NCI-H187 treated with DMSO at 0.1 percent for 48 hours (cell line): Measurements from ENCODE around the gene KCNJ15.

Experiments
- DNase-seq: peaks from one replicate; lab custom pipeline; 2025; lab: John Stamatoyannopoulos, UW

KCNJ15 gene

GRCh38 chr21:38267991-38268863 lies 11.4 kb downstream of the KCNJ15 start:
- DNase-seq = no peak

GRCh38 chr21:38268864-38269575 lies 12.2 kb downstream of the KCNJ15 start:
- DNase-seq = no peak

GRCh38 chr21:38269576-38269936 lies 12.8 kb downstream of the KCNJ15 start:
- no peak for DNase-seq

DNA sequence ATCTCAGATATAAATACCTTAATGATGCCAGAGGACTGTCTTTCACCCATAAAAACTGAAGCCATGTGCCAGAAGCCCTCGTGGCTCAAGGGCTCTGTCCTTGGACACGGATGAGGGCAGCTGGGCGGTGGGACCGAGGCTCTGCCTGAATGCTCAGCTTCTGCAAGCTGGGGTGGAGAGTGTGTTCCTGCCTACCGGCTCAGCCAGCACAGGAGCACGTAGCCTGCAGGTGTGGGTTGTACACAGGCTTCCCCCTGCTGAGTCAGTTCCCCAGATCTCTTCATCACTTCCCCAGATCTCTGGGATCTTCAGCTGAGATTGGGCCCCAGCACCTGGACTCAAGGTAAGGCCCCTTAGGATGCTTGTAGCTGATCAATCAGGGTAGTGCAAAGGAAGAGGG lies 15.4 kb downstream of the KCNJ15 start:
- DNase-seq = no peak

- no peak for DNase-seq
Observed at GRCh38 chr21:38273745-38274542, 17.2 kb downstream of the KCNJ15 start.

DNA sequence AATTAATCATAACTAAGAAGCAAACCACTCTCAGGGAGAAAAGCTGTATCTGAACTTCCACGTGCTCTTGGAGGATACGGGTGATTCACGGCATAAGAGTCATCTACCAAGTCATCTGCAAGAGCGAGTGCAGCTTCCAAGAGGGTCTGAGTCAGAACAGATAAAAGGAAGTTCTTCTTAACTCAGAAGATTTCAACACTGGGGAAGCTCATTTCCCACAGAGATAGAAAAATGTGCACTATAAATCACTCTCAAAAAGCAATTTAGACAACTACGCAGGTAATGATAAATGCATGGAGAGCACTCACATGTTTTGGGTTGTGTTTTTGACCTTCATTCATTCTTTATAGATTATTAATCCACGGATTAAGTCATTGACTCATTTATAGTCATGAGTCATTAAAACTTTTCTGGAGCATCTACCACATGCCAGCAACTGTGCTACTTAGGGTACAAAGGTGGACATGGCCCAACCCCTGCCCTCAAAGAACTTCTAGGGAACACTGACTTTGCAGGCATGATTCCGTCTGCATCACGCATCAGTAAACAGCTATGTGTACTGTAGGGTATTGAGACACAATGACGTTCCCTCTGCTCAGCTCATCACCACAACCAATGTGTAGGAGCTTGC lies 20.8 kb downstream of the KCNJ15 start:
- no peak for DNase-seq

DNA sequence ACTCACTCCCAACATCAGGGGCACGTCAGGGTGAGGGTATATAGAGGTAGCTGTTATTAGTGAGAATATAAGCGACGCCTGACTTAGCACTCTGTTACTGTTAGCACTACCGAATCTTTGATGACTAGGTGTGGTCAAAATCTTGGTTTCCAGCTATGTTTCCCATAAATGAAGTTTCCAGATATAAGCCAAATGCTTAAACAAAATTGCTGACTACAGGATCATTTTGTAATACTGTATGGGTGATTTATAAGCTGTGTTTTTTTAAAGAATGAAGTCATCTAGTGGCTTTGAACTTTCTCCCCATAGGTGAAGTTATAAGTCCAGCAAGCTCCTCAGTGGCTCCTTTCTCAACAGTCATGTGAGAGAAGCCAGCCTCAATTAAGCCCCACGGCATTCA lies 23.7 kb downstream of the KCNJ15 start:
- no peak for DNase-seq

DNA sequence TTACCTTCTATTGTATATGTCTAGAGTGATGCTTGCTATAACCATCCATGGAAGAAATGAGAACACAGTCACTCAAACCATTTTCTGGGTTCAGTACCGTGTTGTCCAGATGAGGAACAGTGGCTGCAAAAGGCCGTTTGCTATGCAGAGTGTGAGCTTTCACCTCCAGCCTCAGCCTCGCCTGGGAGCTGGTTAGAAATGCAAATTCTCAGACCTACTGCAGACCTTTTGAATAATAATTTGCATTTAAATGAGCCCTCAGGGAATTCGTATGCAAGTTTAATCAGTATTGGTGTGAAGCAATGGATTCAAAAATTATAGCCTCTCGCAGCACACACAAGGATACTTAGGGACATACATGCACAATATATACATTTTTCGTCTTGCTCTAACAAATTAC lies 24.1 kb downstream of the KCNJ15 start:
- no peak for DNase-seq

- DNase-seq = no peak
Observed at GRCh38 chr21:38282921-38283320, 26.1 kb downstream of the KCNJ15 start.

DNA sequence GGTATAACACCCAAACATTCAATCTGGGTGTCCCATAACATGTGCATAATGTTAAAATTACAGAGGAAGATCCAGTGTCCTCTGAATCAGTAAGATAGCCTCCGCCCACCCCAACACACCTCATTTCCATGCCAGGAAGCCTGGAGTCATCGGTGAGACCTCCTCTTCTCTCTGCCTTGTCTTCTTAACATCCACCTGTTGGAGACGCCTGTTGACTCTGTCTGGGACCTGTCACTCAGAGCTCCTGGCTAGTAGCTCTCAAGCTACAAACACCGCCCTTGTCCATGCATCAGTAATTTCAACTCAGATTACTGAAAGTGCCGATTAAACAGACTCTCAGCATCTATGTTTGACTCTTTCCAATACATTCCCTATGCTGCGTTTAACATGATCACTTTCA lies 27.4 kb downstream of the KCNJ15 start:
- DNase-seq = no peak

- DNase-seq = no peak
Observed at GRCh38 chr21:38286739-38287471, 30.1 kb downstream of the KCNJ15 start.

- no peak for DNase-seq
Observed at GRCh38 chr21:38287476-38287875, 30.7 kb downstream of the KCNJ15 start.

- DNase-seq = no peak
Observed at GRCh38 chr21:38289705-38290485, 33.1 kb downstream of the KCNJ15 start.

- no peak for DNase-seq
Observed at GRCh38 chr21:38290809-38291208, 34.0 kb downstream of the KCNJ15 start.

DNA sequence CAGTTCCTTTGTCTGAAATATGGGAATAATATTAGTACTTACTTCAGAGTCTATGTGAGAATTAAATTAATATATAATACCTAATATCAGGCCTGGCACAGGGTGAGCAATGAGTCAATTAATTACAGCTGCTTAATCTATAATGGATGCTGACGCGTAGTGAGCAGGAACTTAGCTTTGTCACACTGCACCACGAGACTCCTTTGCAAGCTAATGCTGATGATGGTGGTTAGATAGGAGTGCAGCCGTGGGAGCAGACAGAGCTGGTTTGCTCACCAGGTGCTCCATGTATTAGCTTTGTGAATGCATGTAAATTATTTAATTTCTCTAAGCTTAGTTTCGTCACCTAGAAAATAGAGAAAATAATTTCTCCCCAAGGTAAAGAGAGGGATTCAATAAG lies 35.1 kb downstream of the KCNJ15 start:
- DNase-seq = no peak

DNA sequence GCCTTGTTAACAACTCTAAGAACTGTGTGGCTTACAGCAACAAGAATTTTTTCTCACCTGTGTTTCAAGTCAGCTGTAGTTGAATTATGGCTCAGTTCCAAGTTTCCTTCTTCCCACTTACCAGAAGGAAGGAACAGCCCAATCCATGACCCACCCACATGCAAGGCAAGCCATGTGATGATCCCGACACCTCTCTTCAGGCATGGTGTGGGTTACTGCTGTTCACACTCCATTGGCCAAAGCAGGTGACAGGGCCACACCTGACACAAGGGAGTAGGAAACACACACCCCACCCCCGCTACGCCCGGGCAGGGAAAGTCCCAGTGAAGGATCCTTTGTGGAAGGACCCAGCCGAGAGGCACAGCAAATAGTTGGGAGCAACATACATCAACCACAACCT lies 36.3 kb downstream of the KCNJ15 start:
- no peak for DNase-seq

DNA sequence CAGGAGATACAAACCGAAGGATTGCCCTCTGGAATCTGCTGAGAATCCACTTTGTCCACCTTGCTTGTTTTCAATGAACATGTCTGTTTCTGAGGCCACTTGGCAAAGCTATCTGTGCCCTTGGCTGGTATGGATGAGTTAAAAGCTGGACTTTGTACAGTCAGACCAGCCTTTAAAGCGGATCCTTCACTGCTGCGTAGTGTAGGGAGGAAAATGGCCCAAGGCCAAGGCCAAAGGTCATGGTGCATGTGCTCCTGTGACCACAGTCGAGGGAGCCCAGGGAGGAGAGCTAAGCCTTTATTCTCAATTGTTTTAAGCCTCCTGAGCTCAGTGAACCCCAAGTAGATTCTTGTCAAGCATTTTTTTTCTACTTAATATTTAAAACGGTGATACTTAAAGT lies 37.0 kb downstream of the KCNJ15 start:
- DNase-seq = no peak

- no peak for DNase-seq
Observed at GRCh38 chr21:38294609-38295008, 37.8 kb downstream of the KCNJ15 start.

DNA sequence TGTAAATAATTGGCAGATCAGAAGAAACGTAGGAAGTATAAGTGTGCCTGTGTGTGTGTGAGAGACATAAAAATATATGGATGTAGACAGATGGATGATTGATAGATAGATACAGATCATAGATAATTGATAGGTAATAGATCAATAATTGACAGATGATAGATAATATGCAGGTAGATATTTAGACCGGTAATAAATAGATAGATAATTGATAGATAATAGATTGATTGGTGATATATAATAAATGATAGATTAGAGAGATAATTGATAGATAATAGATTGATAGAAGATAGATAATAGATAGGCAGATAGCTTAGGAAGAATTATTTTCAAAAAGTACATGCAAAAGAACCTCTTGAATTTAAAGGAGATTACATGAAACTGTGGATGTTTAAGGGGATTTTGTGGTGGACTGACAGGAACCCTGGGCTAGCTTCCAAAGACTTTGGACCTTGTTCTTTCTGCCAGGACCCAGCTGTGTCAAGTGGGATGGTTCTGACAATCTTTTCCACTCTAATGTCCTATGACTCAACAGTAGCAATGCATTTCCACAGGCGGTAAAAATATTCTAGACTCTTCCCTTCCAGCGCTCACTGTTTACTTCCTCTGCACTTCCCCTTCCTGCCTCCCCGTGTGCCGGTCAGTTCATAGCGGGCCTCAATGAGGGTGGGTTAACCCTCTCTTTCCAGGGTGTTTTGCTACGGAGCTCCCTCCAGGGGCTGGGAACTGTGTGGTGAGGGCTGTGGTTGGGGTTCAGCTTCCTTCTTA lies 39.4 kb downstream of the KCNJ15 start:
- DNase-seq = no peak

GRCh38 chr21:38297194-38297631 lies 40.4 kb downstream of the KCNJ15 start:
- DNase-seq = no peak
